Neuron (in vitro differentiated cells): Measurements from ENCODE around the gene SIGLEC12.

ENCODE experiments used
- H2AFZ ChIP-seq: one replicate; pipeline ENCODE4 v1.6.1; 2013; ENCODE audit warnings: low read depth, mild to moderate bottlenecking, inconsistent platforms, low read length, moderate library complexity
- H3K27me3 ChIP-seq: one replicate; pipeline ENCODE4 v1.6.1; 2013; ENCODE audit warnings: low read length; ENCODE audit not compliant: insufficient read depth
- H3K36me3 ChIP-seq: one replicate; pipeline ENCODE4 v1.6.1; 2013; ENCODE audit warnings: low read length; ENCODE audit not compliant: insufficient read depth
- H3K4me1 ChIP-seq: one replicate; pipeline ENCODE4 v1.6.1; 2013; ENCODE audit warnings: low read length; ENCODE audit not compliant: insufficient read depth
- H3K4me3 ChIP-seq: 2 replicates; pipeline ENCODE4 v1.5.1; 2013; ENCODE audit warnings: mild to moderate bottlenecking, low read length, moderate library complexity
- H3K9me3 ChIP-seq: one replicate; pipeline ENCODE4 v1.6.1; 2013; ENCODE audit warnings: low read length

The SIGLEC12 gene

DNA sequence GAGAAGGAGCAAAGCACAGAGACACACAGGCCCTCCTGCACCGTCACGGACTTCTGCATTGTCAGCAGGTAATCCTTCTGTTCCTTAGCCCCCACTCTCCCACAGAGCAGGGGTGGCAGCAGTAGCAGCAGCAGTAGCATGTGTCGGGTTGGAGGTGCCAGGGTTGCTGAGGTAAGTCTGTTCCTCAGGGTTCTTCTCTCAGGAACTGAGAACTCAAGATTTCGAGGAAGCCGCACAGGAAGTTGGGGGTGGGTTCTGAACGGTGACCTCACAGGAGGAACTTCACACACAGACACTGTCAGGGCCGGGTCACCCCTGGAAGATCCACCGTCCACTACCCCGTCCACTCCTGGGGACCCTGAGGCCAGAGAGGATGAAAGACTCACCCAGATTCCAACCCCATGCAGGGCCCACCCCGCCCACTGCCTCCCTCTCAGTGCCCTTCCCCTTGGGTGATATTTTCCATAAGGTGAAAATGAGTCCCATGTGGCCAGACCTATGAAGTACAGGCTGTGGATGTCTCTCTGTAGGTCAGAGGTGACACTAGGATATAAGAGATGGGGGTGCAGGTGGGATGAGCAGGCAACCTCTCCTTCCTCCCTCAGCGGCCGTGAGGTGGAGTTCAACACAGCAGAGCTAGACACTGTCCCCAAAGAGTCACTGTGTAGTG is at the start of gene SIGLEC12:
Gene SIGLEC12 (minus strand): TSS at position 207 of the 670 bp plus-strand sequence. CDS start 67 bp downstream, at position 140.
- Histone ChIP-seq H3K36me3 (no peaks in the 10 kb centered on the region), H3K4me1 (no peaks in the 10 kb centered on the region), H3K4me3 (no peak within 1 kb of the TSS), H3K9me3 (no peaks in the 10 kb centered on the region), H2AFZ (no peak within 1 kb of the TSS), H3K27me3 (peaks cover 24% of the 10 kb centered on the region)

DNA sequence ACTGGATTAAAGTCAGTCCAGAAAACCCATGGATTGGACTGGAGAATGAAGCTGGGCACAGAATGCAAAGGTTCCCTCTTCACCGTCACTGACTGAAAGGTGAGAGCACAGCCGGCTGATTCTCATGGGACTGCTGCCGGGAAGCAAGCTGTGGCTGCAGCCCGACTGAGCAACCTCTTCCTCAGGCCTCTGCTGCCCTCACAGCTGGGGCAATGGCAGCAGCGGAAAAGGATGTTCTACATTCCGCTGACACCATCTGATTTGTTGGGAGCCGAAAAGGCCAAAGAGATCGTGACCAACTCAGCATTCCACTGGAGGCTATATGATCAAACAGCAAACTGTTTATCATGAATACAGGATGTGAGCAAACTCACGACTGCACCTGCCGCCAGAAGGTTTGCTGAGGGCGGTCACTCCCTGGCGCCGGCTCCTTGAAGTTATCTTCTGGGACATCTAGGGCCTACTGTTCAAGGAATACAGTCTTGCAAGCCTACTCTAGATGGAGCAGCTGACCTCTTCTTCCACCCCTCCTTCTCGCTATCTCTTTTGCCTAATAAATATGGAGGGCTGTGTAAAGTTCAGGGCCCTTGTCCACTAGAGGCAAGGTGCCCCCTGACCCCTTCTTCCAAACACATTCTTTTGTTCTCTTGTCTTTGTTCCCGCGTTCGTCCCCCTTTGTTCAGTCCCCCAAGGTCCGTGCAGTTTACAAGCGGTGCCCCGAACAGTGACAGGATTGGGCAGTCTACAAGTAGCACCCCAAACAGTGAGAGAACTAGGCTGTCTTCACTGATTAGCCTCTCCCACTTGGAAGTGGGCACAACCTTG is 49.5 kb upstream of the SIGLEC12 start:
- no peaks in the 10 kb centered on the region for H3K36me3 ChIP-seq
- H3K27me3 ChIP-seq = no peaks in the 10 kb centered on the region
- H2AFZ ChIP-seq = no peak overlapping the region
- H3K4me1 ChIP-seq = no peaks in the 10 kb centered on the region
- H3K4me3 ChIP-seq = no peak overlapping the region
- no peaks in the 10 kb centered on the region for H3K9me3 ChIP-seq

- Histone ChIP-seq H3K36me3 (no peaks in the 10 kb centered on the region), H3K9me3 (no peaks in the 10 kb centered on the region), H2AFZ (no peak overlapping the region), H3K27me3 (peaks cover 2% of the 10 kb centered on the region), H3K4me1 (no peaks in the 10 kb centered on the region), H3K4me3 (no peak overlapping the region)
Observed at GRCh38 chr19:51549533-51550324, 48.1 kb upstream of the SIGLEC12 start.

DNA sequence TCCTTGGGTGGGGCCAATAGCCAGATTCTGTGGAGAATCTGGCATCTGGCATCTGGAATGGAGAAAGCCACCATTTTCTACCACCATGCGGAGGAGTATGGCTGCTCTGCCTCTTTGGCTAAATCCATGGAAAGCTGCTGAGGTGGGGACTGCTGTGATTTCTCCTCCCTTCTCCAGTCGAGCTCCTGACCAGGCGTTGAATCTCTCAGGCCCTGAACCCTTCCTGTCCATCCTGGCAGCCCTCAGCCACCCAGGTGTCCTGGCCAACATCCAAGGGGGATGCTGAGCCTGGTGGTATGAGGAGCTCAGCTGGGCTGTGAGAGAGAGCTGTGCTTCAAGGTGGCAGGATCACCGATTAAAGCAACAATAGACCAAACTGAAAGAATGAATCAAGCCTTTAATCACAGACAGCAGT is 47.3 kb upstream of the SIGLEC12 start:
- no peaks in the 10 kb centered on the region for H3K36me3 ChIP-seq
- no peak overlapping the region for H3K4me3 ChIP-seq

GRCh38 chr19:51548213-51548651 is 46.6 kb upstream of the SIGLEC12 start:
- H3K9me3 ChIP-seq = no peaks in the 10 kb centered on the region
- no peak overlapping the region for H2AFZ ChIP-seq
- H3K27me3 ChIP-seq = peaks cover 4% of the 10 kb centered on the region
- no peak overlapping the region for H3K4me3 ChIP-seq
- H3K36me3 ChIP-seq = no peaks in the 10 kb centered on the region
- no peaks in the 10 kb centered on the region for H3K4me1 ChIP-seq

More for the DNA sequence above, 47.3 kb upstream of the SIGLEC12 start:
- no peaks in the 10 kb centered on the region for H3K4me1 ChIP-seq
- no peak overlapping the region for H2AFZ ChIP-seq
- peaks cover 4% of the 10 kb centered on the region for H3K27me3 ChIP-seq
- H3K9me3 ChIP-seq = no peaks in the 10 kb centered on the region

- Histone ChIP-seq H3K4me3 (no peak overlapping the region), H3K27me3 (peaks cover 4% of the 10 kb centered on the region)
Observed at GRCh38 chr19:51547397-51548212, 46.0 kb upstream of the SIGLEC12 start.

GRCh38 chr19:51546650-51547396 is 45.2 kb upstream of the SIGLEC12 start:
- Histone ChIP-seq H3K4me3 (no peak overlapping the region), H3K27me3 (peaks cover 4% of the 10 kb centered on the region), H2AFZ (no peak overlapping the region), H3K4me1 (no peaks in the 10 kb centered on the region), H3K9me3 (no peaks in the 10 kb centered on the region), H3K36me3 (no peaks in the 10 kb centered on the region)

More at GRCh38 chr19:51547397-51548212, 46.0 kb upstream of the SIGLEC12 start:
- no peaks in the 10 kb centered on the region for H3K4me1 ChIP-seq
- H3K9me3 ChIP-seq = no peaks in the 10 kb centered on the region
- no peaks in the 10 kb centered on the region for H3K36me3 ChIP-seq
- H2AFZ ChIP-seq = no peak overlapping the region

DNA sequence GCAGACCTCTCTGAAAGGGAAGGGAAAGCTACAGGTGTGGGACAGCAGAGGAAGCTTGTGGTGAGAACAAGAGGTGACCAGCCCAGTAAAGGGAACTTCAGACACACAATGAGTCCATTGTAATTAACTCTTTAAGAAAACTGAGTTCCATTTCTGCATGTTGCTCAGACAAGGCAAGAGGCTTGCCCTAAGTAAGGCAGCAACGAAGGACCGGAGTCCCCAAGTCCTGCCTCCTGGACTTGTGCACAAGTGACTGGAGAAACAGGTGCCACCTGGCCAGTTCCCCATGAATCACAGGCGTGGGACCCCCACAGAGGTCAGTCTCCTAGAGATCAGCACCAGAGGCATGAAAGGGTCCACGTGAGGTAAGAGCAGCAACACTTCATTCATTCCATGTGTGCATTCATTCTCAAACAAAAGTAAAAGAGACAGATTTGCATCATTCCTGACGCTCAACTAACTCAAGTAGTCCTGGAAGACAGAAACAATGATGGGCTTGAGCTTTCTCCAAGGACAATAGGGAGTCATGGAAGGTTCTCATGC is 44.6 kb upstream of the SIGLEC12 start:
- no peak overlapping the region for H3K4me3 ChIP-seq
- H2AFZ ChIP-seq = no peak overlapping the region
- no peaks in the 10 kb centered on the region for H3K9me3 ChIP-seq
- H3K36me3 ChIP-seq = no peaks in the 10 kb centered on the region
- H3K27me3 ChIP-seq = peaks cover 10% of the 10 kb centered on the region
- H3K4me1 ChIP-seq = no peaks in the 10 kb centered on the region

DNA sequence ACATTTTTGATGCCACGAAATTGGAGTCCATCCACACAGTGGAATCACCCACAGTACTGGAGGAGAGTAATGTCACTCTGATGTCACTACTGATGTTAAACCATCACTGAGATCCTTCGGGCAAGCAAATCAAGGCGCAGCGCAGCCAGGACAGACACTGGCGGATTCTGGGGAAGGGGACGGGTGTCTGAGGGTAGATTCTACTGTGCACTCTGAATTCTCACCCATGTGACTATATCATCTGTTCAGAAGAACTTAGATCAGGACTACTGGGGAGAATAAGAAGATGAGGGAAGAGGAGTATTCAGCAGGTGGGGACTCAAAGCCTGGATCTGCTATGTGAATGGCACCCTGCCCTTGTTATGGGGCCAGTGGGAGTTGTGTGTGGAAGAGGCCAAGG is 42.4 kb upstream of the SIGLEC12 start:
- no peaks in the 10 kb centered on the region for H3K36me3 ChIP-seq

DNA sequence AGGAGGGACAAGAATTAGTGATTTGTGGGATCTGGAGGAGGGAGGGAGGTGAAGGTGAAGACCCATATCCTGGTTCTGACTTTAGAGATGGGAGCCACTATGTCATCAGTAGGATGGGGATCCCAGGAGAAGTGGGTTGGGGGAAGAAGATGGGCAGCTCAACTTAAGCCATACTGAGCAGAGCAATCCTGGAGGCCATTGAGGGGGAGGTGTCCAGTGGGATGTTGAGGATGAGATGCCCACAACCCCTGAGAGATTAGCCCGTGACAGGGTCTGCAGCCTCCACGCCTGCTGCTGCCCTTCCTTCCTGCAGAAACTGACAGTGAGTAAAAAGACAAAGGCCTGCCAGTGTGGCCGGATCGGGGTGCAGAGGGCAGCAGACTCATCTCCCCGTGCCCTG is 41.1 kb upstream of the SIGLEC12 start:
- H2AFZ ChIP-seq = no peak overlapping the region
- no peak overlapping the region for H3K4me3 ChIP-seq
- peaks cover 12% of the 10 kb centered on the region for H3K27me3 ChIP-seq
- no peaks in the 10 kb centered on the region for H3K36me3 ChIP-seq
- H3K9me3 ChIP-seq = no peaks in the 10 kb centered on the region
- no peaks in the 10 kb centered on the region for H3K4me1 ChIP-seq

More for the DNA sequence above, 42.4 kb upstream of the SIGLEC12 start:
- no peak overlapping the region for H2AFZ ChIP-seq
- no peaks in the 10 kb centered on the region for H3K4me1 ChIP-seq
- no peaks in the 10 kb centered on the region for H3K9me3 ChIP-seq
- no peak overlapping the region for H3K4me3 ChIP-seq
- H3K27me3 ChIP-seq = peaks cover 12% of the 10 kb centered on the region

- Histone ChIP-seq H3K4me1 (no peaks in the 10 kb centered on the region), H3K27me3 (peaks cover 12% of the 10 kb centered on the region), H3K36me3 (no peaks in the 10 kb centered on the region), H3K9me3 (no peaks in the 10 kb centered on the region), H2AFZ (no peak overlapping the region), H3K4me3 (no peak overlapping the region)
Observed at GRCh38 chr19:51541458-51542357, 40.1 kb upstream of the SIGLEC12 start.
